ENCODE results near the gene DENND11. TPM values are rescaled to one million over a fixed set of nuclear protein-coding genes. Genes with fewer than 3 reads are reported as not detected.

DENND11 gene
- total and polyA plus RNA-seq, 7 donors, result 1.7 to 5.7 (median 4.4) TPM

- no peak overlapping the region for H3K27ac ChIP-seq
- no peak overlapping the region for H3K4me3 ChIP-seq
- DNase-seq, result no peak
- intact Hi-C loops (cut with DNase I), result no loop called here
- H3K36me3 ChIP-seq (ENCODE audit: insufficient read depth in 1 of 2, low read depth in 1 of 2), result peaks cover 4 to 67% of the 10 kb centered on the region in 2 donors
- TF ChIP-seq CTCF (IDR thresholded peaks at IDR 0.05), result no peak
- H3K9me3 ChIP-seq, result no peaks in the 10 kb centered on the region
- WGBS, 3 donors, result 89 to 91% (median 91%) methylated on average over 6 of the region's 6 CpGs
- H3K4me1 ChIP-seq, result no peaks in the 10 kb centered on the region
- no peaks in the 10 kb centered on the region for H3K27me3 ChIP-seq (ENCODE audit: insufficient read depth in 3 of 3, low read length in 2 of 3)
- no peak for ATAC-seq
Measured at GRCh38 chr7:141664450-141664849, 37.5 kb downstream of the DENND11 start.

- no peaks in the 10 kb centered on the region for H3K27me3 ChIP-seq (ENCODE audit: insufficient read depth in 3 of 3, low read length in 2 of 3)
- no peak overlapping the region for H3K4me3 ChIP-seq
- WGBS, 3 donors, result 54 to 61% (median 60%) methylated on average over 6 of the region's 6 CpGs
- ATAC-seq (no peak), DNase-seq (no peak)
- intact Hi-C loops (cut with DNase I), result no loop called here
- no peaks in the 10 kb centered on the region for H3K4me1 ChIP-seq
- peaks cover 7 to 73% of the 10 kb centered on the region in 2 donors for H3K36me3 ChIP-seq (ENCODE audit: insufficient read depth in 1 of 2, low read depth in 1 of 2)
- H3K27ac ChIP-seq, result no peak overlapping the region
- TF ChIP-seq CTCF (IDR thresholded peaks at IDR 0.05), result no peak
- H3K9me3 ChIP-seq, result no peaks in the 10 kb centered on the region
Measured at GRCh38 chr7:141663081-141663849, 38.7 kb downstream of the DENND11 start.

- Histone ChIP-seq H3K27me3 (ENCODE audit: insufficient read depth in 3 of 3, low read length in 2 of 3) (no peaks in the 10 kb centered on the region), H3K9me3 (no peaks in the 10 kb centered on the region), H3K4me3 (no peak overlapping the region), H3K27ac (no peak overlapping the region), H3K4me1 (no peaks in the 10 kb centered on the region), H3K36me3 (ENCODE audit: insufficient read depth in 1 of 2, low read depth in 1 of 2) (peaks cover 7 to 81% of the 10 kb centered on the region in 2 donors)
- ATAC-seq, result peak in 1 of 4 donors; percentile 37
- intact Hi-C loops (cut with DNase I), result no loop called here
- no peak for TF ChIP-seq CTCF (IDR thresholded peaks at IDR 0.05)
- WGBS, 3 donors, result 73 to 83% (median 79%) methylated on average over 4 of the region's 4 CpGs
- DNase-seq, result no peak
Measured at GRCh38 chr7:141660259-141660658, 41.7 kb downstream of the DENND11 start.

GRCh38 chr7:141659501-141659900, 42.5 kb downstream of the DENND11 start:
- Histone ChIP-seq H3K4me3 (no peak overlapping the region), H3K4me1 (no peaks in the 10 kb centered on the region), H3K27ac (no peak overlapping the region), H3K27me3 (ENCODE audit: insufficient read depth in 3 of 3, low read length in 2 of 3) (no peaks in the 10 kb centered on the region), H3K36me3 (ENCODE audit: insufficient read depth in 1 of 2, low read depth in 1 of 2) (peaks cover 5 to 73% of the 10 kb centered on the region in 2 donors), H3K9me3 (no peaks in the 10 kb centered on the region)
- WGBS, 3 donors, result 80 to 90% (median 84%) methylated on average over 6 of the region's 6 CpGs
- no peak for DNase-seq
- no peak for ATAC-seq
- intact Hi-C loops (cut with DNase I), result loop anchor here in 1 of 2 donors (10.0 kb wide), 1 partner anchor 845 kb away; no protein-coding TSS in a partner anchor
- TF ChIP-seq CTCF (IDR thresholded peaks at IDR 0.05), result no peak
